Measurements from ENCODE around the gene TAF7L. TPM values are rescaled to one million over a fixed set of nuclear protein-coding genes. Genes with fewer than 3 reads are reported as not detected.

The TAF7L gene
- total and polyA plus RNA-seq, 12 donors: 0.01 to 0.15 TPM; not detected in 10

GRCh38 chrX:101287402-101287801 is 3.7 kb downstream of the TAF7L start:
- Histone ChIP-seq H3K36me3 (no peaks in the 10 kb centered on the region), H3K27ac (no peak overlapping the region), H3K27me3 (peaks cover 0 to 59% (median 15%) of the 10 kb centered on the region in 7 donors), H3K4me3 (no peak overlapping the region), H3K4me1 (no peaks in the 10 kb centered on the region), H3K9me3 (no peaks in the 10 kb centered on the region)
- DNase-seq (peak in 1 of 2 donors; percentile 4), ATAC-seq (no peak)
- 7 to 17% methylated on average over 2 of the region's 2 CpGs for WGBS, 2 donors
- TF ChIP-seq CTCF (IDR thresholded peaks at IDR 0.05): peak in 8 of 9 donors; percentile 25 to 67 (median 57)
- intact Hi-C loops (cut with DNase I): loop anchor here in 4 of 10 donors (5.0 to 10.0 kb wide), 3 partner anchors 390 to 603 kb away; no protein-coding TSS in a partner anchor

GRCh38 chrX:101276238-101276637 is 14.9 kb downstream of the TAF7L start:
- no peaks in the 10 kb centered on the region for H3K9me3 ChIP-seq
- intact Hi-C loops (cut with DNase I): no loop called here
- peaks cover 0 to 24% (median 0%) of the 10 kb centered on the region in 7 donors for H3K27me3 ChIP-seq
- DNase-seq: no peak
- ATAC-seq: no peak
- no peaks in the 10 kb centered on the region for H3K4me1 ChIP-seq
- no peak for TF ChIP-seq CTCF (IDR thresholded peaks at IDR 0.05)
- no peaks in the 10 kb centered on the region for H3K36me3 ChIP-seq
- WGBS, 2 donors: 82 to 95% methylated on average over 2 of the region's 2 CpGs
- H3K27ac ChIP-seq: no peak overlapping the region
- no peak overlapping the region for H3K4me3 ChIP-seq

- ATAC-seq: no peak
Measured at GRCh38 chrX:101274198-101274597, 16.9 kb downstream of the TAF7L start.

GRCh38 chrX:101265869-101266428 is 25.2 kb downstream of the TAF7L start:
- no peak for TF ChIP-seq CTCF (IDR thresholded peaks at IDR 0.05)
- Histone ChIP-seq H3K27me3 (peaks cover 0 to 19% (median 0%) of the 10 kb centered on the region in 7 donors), H3K4me3 (no peak overlapping the region), H3K27ac (no peak overlapping the region), H3K9me3 (no peaks in the 10 kb centered on the region), H3K4me1 (no peaks in the 10 kb centered on the region), H3K36me3 (no peaks in the 10 kb centered on the region)
- intact Hi-C loops (cut with DNase I): no loop called here
- ATAC-seq (no peak), DNase-seq (no peak)
- WGBS, 2 donors: 63 to 75% methylated on average over 5 of the region's 5 CpGs

More at GRCh38 chrX:101274198-101274597, 16.9 kb downstream of the TAF7L start:
- WGBS, 2 donors: 93 to 96% methylated on average over 6 of the region's 6 CpGs
- H3K36me3 ChIP-seq: no peaks in the 10 kb centered on the region
- H3K4me3 ChIP-seq: no peak overlapping the region
- no peaks in the 10 kb centered on the region for H3K4me1 ChIP-seq
- intact Hi-C loops (cut with DNase I): no loop called here
- DNase-seq: no peak
- peaks cover 0 to 24% (median 0%) of the 10 kb centered on the region in 7 donors for H3K27me3 ChIP-seq
- no peaks in the 10 kb centered on the region for H3K9me3 ChIP-seq
- H3K27ac ChIP-seq: no peak overlapping the region
- TF ChIP-seq CTCF (IDR thresholded peaks at IDR 0.05): no peak
